ENCODE results near the gene FMNL2.

- TF ChIP-seq CTCF (IDR thresholded peaks at IDR 0.05): no peak
- no peak for TF ChIP-seq POLR2A (IDR thresholded peaks at IDR 0.05)
Observed at GRCh38 chr2:152303951-152304350, 31.0 kb upstream of the FMNL2 start.

All from heart left ventricle (tissue), 13 donors.